Superior temporal gyrus (tissue), 1 donor: ENCODE data around the gene ARX.

ENCODE experiments used
- DNase-seq: peaks from one replicate; pipeline ENCODE4 v3.0.0-alpha.2; 2016; ENCODE audit errors: extremely low spot score

ARX gene

GRCh38 chrX:25016938-25017598 is 1.3 kb upstream of the ARX start:
- DNase-seq = no peak

DNA sequence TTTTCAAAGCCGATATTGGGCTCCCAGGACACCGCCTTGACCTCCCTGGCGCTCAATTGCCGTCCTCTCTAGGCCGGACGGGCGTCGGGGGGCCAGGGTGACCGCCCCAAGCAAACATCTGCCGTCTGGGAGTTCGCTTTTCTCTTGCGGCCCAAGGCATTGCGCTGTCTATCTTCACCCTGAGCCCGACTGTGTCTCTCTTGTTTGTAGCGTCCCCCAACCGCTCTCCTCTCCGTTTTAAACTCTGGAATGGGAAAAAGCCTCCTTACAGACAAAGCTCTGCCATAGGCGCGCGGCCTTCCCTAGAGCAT is 551 bp upstream of the ARX start:
- DNase-seq = no peak

DNA sequence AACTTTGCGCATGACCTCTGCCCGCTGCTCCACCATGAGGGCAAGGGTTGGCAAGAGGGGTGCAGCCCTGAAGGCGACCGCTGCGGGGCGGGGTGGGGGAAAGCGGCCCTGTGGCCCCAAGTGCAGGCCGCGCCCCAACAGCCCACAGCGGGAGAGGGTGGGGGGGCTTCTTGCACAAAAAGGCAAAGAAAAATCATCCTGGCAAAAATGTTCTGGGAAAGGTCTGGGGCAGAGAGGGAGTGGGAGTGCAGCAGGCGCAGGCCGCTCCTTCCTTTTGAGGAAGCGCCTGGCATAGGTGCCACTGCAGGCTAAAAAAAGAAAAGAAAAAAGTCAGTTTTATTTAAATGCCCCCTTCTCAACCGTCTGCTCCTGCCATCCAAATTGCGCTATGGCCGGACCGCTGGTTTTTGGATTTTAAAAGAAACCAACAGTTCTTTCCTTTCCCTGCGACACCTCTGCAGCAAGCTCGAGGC is 1.4 kb downstream of the ARX start:
- no peak for DNase-seq

- DNase-seq = no peak
Measured at GRCh38 chrX:25013632-25014365, 2.0 kb downstream of the ARX start.

GRCh38 chrX:25012793-25013631 is 2.8 kb downstream of the ARX start:
- no peak for DNase-seq

- no peak for DNase-seq
Measured at GRCh38 chrX:25012433-25012735, 3.4 kb downstream of the ARX start.

DNA sequence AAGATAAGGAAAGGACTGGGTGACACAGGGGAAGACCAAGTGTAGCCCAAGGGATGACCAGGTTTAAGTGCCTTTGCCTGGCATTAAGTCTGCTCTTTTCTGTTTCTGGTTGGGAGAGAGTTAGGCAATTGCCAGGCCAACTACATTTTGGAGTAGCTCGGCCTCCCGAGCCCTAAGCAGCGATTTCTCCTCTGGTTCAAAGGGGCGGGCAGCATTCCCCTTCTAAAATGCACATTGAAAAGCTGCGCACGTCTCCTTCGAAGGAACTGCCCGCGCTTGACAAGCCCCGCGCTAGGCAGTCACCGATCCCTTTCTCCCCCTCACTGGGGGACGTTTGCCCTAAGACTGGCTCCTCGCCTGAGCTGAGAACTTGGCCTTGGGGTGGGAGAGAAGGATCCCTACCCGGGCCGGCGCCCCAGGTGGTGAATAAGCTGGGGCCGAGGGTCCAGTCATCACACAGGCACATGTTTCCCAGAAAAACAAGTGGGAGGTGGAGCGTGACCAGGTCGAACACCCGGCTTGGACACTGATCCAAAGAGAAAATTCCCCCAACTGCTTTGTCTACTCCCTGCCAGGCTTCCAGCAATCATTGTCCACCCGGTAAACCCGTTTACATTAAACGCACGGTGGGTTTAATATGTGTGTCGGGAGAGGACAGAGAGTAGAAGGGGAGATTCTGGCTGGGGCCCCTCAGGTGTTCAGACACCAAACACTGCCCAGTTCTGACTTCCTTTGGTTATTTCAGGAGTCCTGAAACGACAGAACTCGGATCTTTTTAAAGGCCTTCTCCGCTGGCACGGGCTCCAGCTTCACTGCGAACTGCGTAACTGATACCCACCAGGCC is 4.0 kb downstream of the ARX start:
- DNase-seq = no peak

DNA sequence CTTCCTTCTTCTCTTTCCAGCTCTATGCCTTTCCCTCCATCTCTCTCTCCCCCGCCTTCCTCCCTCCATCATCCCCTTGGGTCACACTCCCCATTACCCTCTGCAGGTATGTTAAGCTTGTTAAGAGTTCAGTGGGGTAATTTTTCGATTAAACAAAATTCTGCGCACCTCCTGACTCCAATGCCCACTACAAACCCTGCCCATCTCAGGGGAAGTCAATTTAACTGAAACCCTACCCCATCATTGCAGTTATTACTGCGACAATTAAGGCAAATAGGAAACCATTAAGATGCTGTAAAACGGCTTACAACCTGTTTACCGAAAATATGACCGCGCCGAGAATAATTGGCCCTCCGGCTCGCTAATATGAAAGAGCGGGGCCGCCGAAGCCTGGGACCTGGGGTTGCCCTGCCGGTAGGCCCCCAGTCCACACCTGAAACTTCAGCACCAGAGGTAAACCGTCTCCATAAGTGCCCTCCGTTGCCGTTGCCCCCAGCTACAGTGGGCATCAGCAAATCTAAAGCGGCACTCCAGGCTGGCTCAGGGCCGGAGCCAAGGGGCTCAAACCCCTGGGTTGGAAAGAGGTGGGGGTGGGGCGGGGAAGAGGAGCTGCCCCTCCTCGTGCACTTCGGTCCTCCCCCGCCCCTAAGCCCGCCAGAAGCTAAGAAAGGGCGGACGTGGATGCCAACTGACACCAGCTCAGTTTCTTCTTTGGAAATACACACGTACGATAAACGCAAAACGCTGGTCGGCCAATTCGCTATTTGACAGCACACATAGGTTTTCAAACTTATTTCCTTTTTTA is 4.8 kb downstream of the ARX start:
- DNase-seq = no peak

DNA sequence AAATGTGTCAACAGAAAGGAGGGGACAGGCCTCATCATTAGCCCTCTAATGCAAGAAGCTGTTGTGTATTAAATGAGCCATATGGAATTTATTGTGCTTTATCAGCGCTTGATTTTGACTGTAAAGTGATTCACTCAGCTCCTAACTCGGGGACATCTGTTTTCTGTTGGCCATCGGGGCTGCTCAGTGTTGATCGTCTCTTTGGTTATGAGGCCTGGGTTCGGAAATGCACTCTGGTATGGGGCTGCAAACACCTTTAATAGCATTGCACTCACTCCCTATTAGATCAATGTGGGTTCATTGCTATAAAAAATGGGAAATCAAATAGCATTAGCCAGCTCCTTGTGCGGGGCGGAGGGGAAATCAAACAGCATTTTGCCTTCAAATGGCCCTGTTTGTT is 6.4 kb downstream of the ARX start:
- no peak for DNase-seq

DNA sequence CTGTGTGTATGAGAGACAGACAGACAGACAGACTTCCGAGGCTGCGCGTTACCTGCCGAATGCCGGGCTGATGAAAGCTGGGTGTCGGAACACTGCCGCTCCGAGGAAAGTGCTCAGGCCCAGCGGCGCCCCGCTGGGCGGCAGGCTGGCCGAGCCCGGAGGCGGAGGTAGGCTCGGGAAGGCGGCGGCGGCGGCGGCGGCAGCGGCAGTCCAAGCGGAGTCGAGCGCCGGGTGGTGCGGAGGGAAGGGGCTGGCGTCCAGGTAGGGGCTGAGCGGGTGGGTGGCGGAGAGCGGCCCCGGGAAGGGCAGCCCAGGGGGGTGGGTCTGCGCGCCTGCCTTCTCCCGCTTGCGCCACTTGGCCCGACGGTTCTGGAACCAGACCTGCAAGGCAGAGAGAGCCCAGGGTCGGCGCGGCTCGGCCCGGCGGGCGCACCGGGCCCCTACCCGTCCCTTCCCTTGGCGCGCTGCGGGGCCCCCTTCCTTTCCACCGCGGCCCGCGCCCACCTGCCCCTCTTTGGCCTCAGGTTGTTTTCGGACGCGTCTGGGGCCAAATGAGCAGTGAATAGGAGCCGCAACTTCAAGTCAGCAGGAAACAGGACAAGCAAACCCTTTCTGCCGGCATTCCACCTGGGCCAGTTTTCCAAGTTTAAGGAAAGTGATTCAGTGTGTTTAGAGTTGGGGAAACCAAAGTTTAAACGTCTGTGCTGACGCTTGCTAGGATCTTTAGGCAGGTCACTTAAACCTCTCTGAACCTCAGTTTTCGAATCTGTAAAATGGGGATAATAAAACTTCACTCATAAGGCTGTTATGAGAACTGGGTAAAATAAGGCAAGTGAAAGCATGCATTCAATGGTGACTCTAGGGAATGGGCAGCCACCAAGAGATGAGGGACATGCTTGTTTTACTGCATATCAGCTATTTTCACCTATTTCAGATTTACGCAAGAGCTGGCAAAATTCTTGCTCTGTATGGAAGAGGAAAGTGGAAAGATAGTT is 8.4 kb downstream of the ARX start:
- no peak for DNase-seq

GRCh38 chrX:25006586-25007058 is 9.1 kb downstream of the ARX start:
- no peak for DNase-seq

GRCh38 chrX:25005382-25006185 is 10.2 kb downstream of the ARX start:
- no peak for DNase-seq

DNA sequence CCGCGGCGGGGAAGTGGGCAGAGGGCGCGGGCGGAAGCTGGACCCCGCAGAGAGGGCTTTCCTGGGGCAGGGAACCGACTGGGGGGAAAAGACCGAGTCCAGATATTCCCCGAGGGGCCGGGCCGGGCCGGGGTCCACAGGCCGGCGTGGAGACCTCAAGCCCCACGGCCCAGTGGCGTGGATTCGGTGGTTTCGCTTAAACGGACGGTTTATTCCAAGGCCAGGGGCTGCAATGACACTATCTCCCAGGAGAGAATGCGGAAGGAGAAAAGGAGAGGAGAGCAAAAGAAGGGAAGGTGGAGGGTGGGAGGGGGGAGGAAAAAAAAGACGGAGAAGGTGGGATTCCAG is 10.8 kb downstream of the ARX start:
- DNase-seq = no peak

DNA sequence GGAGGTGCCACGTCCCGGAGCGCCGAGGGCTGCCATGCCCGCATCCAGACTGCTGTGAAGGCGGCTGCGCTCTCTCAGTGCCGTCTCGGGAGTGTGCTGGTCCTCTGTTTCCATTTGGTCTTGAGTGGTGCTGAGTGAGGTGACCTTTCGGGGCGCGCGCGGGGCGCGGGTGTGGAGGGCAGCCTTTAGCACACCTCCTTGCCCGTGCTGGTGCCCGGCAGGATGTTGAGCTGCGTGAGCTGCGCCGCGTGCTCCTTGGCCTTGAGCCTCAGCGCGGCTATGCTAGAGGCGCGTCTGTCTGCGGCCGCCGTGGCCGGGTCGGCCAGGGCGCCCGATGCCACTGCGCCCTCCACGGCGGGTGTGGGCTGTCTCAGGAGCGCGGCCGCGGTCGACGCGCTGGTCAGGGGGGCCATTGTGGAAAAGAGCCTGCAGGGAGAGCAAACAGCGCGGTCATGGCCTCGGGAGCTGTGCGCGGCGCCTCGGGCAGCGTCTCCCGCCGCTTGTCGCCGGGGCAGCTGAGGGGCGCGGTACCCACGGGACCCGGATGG is 11.2 kb downstream of the ARX start:
- no peak for DNase-seq

DNA sequence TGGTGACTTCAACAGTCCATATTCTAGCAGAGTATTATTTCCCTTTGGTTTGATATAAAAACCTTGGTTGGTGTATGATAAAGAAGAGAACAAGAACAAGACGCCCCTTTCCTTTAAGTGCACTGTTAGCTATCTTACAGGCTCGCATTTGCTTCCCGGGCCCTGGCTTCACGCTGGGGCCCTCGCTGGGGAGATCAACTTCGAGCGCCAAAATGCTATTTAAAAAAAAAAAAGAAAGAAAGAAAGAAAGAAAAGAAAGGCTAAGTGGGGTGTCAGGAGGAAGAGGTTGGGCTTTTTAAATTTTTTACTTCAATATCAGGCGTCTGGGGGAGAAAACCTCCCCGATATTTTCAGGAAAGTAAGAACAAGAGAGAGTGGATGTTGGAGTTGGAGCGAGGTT is 11.7 kb downstream of the ARX start:
- DNase-seq = no peak

DNA sequence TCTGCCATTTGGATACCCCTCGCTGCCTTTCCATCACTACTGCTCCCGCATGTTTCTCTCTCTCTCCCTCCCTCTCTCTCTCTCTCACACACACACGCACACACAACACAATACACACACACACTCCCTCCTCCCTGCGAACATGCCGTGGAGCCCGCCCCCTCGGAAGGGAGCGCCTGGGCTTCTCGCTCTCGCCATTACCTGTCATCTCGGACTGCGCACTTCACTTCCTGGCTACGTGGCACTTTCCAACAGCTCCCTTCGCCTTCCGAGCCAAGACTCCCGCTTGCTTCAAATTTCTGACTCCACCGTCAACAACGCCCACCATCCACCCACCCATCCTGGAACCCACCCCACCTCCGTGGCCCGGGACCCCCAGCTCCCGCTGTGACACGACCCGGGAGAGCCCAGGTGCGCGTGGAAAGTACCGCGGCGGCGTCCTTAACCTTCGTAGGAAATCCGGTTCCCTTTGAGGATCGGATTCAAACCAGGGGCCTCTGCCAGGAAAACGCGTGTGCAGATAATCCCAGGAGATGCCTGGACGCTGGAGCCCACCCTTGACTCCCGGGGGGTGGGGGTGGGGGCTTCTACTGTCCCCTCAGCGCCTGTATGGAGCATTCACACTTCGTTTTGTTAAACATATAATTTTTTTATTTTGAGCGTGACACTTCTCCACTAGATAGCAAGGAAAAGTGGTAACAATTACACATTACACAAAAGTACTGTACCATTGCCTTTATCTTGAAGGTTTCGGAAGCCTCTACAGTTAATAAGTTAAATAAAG is 12.5 kb downstream of the ARX start:
- no peak for DNase-seq

- no peak for DNase-seq
Measured at GRCh38 chrX:25002661-25003020, 13.1 kb downstream of the ARX start.
